ENCODE results near the gene CYP26A1. TPM values are rescaled to one million over a fixed set of nuclear protein-coding genes. Genes with fewer than 3 reads are reported as not detected.
A peak's percentile ranks its signal among the peaks of the same experiment; 100 is the strongest.

Gene CYP26A1
- total RNA-seq, 1 experiment from 2014 or later: 1.5 TPM

GRCh38 chr10:93061594-93062513, 11.8 kb upstream of the CYP26A1 start:
- peak; percentile 69 for ATAC-seq
- intact Hi-C loops (cut with micrococcal nuclease; ENCODE audit: unreplicated experiment): no loop called here

More at GRCh38 chr10:93061594-93062513, 11.8 kb upstream of the CYP26A1 start:
- peaks cover 12% of the 10 kb centered on the region for H3K27me3 ChIP-seq (ENCODE audit: control insufficient read depth, insufficient read depth, low read length)
- no peaks in the 10 kb centered on the region for H3K9me3 ChIP-seq (ENCODE audit: control insufficient read depth, insufficient read depth, low read depth, low read length)
- ChIA-PET CTCF (no interaction called here), POLR2A (interaction anchor here (0.5 kb wide), 1 partner anchor 466 kb away, joined by 3 read pairs; no protein-coding TSS in a partner anchor)
- peak overlapping the region; percentile 55 to 73 for H3K4me3 ChIP-seq (ENCODE audit: low read depth in 2 of 2, low read length in 2 of 2)
- BruUV-seq (replicated peaks): no TSS peak
- no peak for DNase-seq (ENCODE audit: low read depth, low spot score)
- H3K36me3 ChIP-seq (ENCODE audit: control insufficient read depth, insufficient read depth, low read length): 0 out of 2 replicates have a peak, but pooled peaks cover 2% of the 10 kb centered on the region
- in situ Hi-C loops (cut with HindIII; ENCODE audit: low pct_unique_long_range_greater_than_20kb, low sequenced_read_pairs): no loop called here
- peak overlapping the region; percentile 60 for H3K27ac ChIP-seq (ENCODE audit: low read length)
- peaks cover 9% of the 10 kb centered on the region; the same call in 1 of the 2 replicates for H3K4me1 ChIP-seq (ENCODE audit: control insufficient read depth, insufficient read depth, low read length)
- TF ChIP-seq TCF7L2 (IDR thresholded peaks at IDR 0.05; ENCODE audit: low read depth, low read length) (no peak; the same call in 1 of the 2 replicates), CTCF (IDR thresholded peaks at IDR 0.05) (no peak), SIN3A (IDR thresholded peaks at IDR 0.05; ENCODE audit: borderline replicate concordance, insufficient read depth, low read depth, low read length) (no peak; the same call in 1 of the 2 replicates), POLR2AphosphoS5 (IDR thresholded peaks at IDR 0.05; ENCODE audit: low read depth, low read length) (no peak), REST (IDR thresholded peaks at IDR 0.05; ENCODE audit: insufficient read depth in 1 of 2, low read depth in 2 of 2, low read length in 1 of 2) (no peak)
